RPMI8226 (cell line): ENCODE measurements around the gene ABLIM1.

Source experiments
- DNase-seq: peaks from one replicate; pipeline ENCODE4 v3.0.0-alpha.2; 2015

The ABLIM1 gene

DNA sequence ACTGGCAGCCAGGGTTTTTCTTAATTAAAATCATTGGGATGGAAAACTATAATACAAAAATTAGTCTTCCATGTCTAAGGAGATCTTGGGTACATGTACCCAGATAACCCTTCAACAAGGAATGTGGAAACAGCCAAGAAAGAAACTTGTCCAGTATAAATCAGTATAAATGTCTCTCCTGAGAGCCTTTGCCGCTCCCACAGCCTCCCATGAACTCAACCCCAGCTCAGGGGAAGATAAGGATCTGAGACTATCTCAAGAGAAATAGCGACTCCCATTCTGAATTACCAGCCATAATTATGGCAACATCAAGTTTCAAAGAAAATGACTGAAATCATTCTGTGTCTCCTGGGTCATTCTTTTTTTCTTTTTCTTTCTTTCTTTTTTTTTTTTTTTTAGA, 221.1 kb downstream of the ABLIM1 start:
- DNase-seq: no peak

GRCh38 chr10:114432566-114433093, 225.4 kb downstream of the ABLIM1 start:
- DNase-seq: no peak

DNA sequence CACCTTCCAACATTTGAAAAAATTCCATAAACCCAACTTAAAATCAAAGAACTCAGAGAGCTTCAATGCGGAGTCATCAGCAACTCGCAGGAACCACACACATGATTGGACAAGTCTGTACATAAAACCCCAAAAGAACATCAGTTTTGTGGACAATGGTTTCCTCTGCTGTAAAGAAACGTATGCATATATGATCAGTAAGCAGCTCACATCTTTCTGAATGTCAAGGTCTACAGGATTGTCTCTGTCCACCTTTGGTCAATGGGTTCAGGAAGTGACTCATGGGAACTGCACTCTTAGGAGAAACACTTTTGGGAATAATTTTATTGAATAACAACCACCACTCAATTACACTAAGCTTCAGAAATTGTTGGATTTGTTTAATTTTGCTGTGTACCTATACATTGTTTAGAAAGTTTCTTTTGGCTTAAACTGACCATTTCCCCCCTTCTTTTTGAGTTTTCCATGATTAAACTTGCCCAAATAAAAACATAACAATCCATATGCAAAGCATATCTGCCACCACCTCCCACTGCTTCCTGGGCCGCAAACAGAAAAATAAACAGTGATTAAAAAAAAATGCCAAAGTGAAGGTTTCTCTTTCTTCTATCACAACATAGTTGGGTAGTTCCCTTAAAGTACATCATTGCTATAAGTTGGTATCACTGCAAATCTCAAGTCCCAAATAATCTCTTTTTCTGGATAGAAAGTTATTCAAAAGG, 226.5 kb downstream of the ABLIM1 start:
- DNase-seq: no peak

DNA sequence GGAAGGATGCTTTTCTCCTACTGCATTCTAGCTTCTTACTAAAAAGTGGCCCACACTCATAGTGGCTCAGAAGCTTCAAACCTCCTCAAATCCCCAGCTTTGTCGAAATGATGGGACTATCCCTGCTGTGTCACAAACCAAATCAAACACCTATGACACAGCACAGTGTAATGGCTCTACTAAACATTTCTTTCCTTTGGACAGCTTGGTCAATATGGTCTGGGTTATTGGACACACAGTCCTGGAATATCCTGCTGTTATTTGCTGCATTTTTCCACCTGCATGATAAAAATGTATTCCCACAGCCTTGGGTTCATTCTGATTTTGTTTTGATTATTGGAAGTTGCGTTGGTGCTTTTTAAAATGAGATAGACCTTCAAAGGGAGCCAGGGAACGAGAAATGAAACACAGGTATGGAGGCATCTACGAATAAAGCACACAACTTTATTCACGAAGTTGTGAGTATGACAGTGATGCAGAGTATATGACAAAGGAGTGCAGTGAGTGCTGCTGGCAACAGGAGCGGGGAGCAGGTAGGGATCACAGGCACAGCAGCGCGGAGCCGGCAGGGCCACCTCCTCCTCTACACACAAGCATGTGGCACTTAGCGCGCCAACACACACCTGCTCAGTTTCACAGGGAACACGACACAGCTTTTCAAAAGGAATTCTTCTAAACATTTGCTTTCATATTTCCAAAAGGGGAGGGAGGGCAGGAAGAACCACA, 227.2 kb downstream of the ABLIM1 start:
- DNase-seq: no peak

DNA sequence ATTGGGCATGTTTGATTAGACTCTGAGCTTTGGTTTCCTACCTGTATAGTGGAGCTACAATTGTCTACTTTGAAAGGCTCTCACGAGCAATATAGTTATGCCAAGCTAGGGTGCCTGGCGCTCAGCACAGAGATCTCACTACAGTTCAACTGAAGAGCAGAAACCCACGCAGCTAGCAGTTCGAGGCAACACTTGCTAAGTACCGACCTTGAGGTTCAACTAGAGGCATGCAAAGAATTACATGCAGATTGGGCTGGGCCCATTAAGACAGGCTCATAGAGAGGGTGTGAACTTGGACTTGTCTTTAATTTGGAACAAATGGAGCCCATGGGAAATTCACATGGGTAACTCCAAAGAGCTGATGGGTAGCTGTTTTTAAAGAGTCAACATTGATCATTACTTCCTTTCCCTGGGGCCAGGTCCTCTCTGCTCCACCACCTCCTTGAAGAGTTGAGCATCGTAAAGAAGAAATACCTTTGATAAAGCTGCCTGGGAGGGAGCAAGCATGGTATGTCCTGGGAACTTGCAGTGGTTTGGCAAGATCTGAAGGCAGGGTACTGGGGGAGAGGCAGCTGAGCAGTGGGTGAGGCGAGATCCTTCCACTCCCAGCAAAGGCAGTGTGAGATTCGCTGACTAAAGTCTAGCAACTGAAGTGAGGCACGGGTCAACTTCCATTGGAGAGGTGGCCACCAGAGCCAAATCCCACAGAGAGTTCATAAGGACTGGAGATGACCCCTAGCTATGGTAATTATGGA, 228.3 kb downstream of the ABLIM1 start:
- DNase-seq: no peak

GRCh38 chr10:114427124-114427852, 230.8 kb downstream of the ABLIM1 start:
- no peak for DNase-seq

- DNase-seq: no peak
These were observed 231.6 kb downstream of the ABLIM1 start for GRCh38 chr10:114426476-114426875.

DNA sequence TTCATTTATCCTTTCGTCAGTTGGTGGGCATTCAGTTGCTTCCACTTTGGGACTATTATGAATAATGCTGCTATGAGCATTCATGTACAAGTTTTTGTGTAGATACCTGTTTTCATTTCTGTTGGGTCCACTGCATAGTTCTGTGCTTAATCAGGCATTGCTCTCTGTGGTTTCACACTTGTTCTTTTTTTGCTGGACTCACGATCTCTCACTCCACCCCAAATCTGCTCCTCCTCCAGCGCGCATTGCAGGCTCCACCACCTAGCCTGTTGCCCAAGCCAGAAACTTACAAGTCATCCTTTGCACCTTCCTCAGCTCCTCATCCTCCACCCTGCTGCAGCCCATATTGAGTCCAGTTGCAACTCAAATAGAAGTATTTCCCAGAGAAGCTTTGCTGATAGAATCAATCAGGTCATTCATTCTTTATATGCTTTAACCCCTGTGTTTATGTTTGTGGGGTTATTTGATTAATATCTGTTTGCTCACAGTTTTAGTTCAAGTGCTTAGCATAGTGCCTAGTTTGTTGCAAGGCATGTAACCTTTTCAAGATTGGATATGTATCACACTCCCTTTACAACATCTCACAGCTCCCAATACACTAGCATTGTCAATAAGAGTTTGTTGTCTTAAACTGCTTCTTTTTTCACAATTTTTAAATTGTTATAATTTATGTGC, 237.1 kb downstream of the ABLIM1 start:
- peak; percentile 12 for DNase-seq

DNA sequence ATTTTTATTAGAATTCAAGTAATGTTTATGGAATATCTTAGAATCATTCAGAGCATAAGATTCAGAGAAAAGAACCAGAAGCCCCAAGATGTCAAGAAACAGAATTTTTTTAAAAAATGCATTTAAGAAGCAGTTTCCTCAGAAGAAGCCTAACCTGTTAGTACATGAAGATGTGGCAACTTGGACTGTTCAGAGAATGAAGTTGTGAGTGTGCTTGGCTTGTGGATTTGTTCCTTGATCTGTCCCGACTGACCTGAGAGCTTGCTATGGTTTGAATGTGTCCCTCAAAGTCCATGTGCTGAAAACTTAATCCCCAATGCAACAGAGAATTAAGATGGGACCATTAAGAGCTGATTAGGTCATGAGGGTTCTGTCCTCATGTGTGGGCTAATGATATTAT, 240.0 kb downstream of the ABLIM1 start:
- DNase-seq: no peak

GRCh38 chr10:114412907-114413797, 244.9 kb downstream of the ABLIM1 start:
- DNase-seq: peak; percentile 50

GRCh38 chr10:114408968-114409444, 249.1 kb downstream of the ABLIM1 start:
- no peak for DNase-seq

- peak; percentile 38 for DNase-seq
These were observed 249.7 kb downstream of the ABLIM1 start for GRCh38 chr10:114408112-114408967.

DNA sequence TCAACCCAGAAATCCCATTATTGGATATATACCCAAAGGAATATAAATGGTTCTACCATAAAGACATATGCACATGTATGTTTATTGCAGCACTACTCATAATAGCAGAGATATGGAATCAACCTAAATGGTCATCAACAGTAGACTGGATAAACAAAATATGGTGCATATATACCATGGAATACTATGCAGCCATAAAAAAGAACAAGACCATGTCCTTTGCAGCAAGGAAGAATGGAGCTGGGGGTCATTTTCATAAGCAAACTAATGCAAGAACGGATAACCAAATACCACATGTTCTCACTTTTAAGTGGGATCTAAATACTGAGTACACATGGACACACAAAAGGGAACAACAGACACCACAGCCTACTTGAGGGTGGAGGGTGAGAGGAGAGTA, 251.6 kb downstream of the ABLIM1 start:
- no peak for DNase-seq

DNA sequence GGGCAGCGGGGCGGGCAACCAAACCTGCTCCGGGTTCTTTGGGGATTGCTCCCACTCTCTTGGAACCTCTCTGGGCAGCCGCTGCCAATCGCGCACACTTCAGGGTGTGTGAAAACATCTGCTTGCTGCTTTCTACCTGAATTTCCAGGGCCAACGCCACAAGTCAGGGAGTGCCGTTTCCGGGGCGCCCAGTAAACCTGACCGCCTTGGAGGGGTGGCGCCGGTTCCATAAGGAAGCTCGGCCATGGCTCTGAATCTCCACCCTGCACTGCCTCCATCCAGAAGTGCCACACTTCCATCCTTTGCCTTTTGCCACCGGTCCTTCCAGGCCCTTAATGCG, 253.1 kb downstream of the ABLIM1 start:
- no peak for DNase-seq

DNA sequence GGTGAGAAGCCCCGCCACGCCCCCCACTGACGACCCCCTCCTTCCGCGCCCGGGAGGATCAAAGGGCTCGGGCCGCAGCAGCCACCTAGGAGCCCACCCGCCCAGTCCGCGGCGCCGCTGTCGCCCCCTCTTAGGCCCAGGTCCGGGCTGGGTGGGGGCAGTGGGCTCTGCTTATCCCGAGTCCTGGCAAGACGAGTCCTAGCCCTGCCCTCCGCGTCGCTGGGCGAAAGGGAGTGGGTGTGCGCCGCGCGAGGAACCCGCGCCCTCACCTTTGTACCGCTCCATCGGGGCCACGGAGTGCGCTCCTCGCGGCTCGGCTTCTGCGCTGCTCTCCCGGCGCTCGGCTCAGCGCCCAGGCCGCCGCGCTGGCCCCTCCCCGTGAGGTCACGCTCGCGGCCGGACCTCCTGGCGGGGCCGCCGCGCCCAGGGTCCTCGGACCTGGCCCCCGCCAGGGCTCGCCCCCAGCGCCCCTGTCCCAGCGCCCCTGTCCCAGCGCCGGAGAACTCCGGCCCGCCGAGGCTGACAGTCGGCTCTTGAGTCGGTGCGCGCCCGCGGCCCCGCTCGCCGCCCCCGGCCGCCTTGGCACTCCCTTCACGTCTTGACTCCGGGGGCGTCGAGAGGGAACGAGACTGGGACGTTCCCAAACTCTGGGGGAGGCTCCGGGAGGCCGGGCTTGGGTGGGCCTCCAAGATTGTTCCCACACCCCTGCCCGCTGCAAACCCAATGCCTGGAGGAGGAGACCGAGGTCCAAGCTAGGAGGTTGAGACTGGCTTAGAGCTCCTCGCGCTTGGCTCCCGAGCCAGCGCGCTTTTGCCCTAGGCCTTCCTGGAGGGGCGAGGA, 253.7 kb downstream of the ABLIM1 start, which contains the start of gene AFAP1L2:
AFAP1L2 (minus strand) TSS at position 332 of the 840 bp plus-strand sequence; CDS start at position 285, 47 bp downstream.
- DNase-seq: peak; percentile 49

DNA sequence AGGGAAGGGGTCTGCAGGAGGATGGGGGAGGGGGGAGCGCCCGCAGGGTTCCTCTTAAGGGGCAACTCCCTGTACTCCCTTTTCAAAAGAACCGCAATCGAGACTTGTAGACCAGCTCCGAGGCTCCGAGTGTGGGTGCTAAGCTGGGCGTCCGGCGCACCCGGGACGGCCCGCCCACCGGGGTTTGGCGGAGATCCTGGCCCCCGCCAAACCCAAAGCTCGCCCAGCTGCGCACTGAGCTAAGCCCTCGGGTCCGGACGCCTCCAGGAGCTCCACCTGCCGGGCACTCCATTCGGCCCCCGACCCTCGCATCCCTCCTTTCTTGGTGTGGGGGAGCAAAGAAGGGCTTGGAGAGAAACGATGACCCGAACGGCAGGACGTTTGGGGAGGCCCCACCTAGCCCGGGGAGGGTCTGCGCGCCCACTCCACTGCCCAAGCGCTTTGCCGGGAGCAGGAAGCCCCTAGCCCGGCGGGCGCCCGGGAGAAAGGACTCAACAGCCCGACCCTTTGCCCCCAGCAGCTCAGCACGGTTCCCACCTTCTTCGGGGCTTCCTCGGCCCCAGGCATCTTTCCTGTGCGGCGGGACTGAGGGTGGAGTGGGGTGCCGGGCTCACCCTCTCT, 254.4 kb downstream of the ABLIM1 start:
- peak; percentile 41 for DNase-seq

DNA sequence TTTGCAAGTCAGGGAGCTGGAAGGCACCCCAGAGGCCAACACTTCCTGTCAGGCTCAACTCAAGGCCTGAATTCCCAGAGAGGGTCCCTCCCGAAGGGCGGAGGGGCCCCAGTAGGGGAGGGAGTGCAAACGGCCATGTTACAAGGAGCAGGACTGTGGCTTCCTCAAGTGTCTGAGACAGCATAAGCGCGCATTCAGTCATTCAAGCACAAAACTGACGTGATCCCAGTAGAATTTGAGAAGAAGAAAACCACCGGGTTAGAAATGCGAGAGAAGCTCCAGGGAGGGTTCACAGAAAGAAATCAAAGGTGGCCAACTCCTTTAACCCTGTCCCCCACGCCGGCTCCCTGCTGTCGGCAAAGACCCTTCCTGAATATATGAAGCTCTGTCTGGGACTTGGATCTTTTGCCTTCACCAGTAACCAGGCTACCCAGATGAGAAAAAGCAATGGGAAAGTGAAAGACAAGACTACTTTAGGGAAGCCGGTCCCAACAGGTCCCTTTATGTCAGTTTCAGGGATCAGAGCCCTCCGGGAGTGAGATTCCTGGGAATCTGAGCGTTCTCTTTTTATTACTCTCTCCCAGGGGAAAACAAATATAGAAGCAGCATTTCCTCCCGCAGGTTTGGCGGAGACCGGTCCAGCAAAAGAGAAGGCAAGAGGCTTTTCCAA, 255.1 kb downstream of the ABLIM1 start:
- DNase-seq: no peak

GRCh38 chr10:114402233-114402632, 255.8 kb downstream of the ABLIM1 start:
- no peak for DNase-seq
